ENCODE results near the gene LRRC27.

Gene LRRC27

DNA sequence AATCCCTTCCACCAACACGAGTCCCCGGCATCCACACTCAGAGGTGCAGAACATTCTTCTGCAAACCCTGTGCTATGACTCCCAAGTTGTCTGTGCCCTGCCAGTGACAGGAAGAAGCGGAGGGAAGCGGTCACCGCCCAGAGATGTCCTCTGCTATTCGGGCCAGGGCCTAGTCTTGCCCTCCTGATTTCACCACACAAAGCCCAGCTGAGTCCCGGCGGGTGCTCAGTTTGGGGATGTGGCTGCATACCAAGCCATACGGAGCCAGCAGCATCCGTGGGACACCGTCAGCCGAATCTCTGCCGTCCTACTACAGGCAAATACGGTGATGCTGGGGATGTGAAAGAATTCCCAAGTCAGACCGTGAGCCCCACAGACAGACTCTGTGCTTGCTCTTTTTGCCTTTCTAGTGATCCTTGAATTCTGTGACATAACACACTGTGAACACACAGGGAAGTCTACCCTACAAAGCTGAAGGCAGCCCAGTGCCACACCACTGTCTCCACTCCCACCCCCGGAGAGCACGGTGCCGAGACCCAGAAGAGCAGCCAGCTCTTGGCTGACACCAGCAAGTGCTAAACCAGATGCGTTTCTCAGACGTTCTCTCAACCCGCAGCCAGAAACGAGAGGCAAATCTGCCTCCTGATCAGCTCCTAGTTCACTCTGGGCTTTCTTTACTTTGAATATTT is 26.2 kb upstream of the LRRC27 start:
- no peak overlapping the region for H3K27ac ChIP-seq (ENCODE audit: low read depth, low read length)
- no peak overlapping the region for H3K4me3 ChIP-seq (ENCODE audit: low read length)
- peaks cover 3% of the 10 kb centered on the region for H3K4me1 ChIP-seq (ENCODE audit: control insufficient read depth, insufficient read depth, low read length)
- H3K9ac ChIP-seq (ENCODE audit: low read length), result no peak overlapping the region
- no peaks in the 10 kb centered on the region for H3K27me3 ChIP-seq (ENCODE audit: control insufficient read depth, insufficient read depth, low read length)
- H3K36me3 ChIP-seq (ENCODE audit: control insufficient read depth, insufficient read depth, low read length), result no peaks in the 10 kb centered on the region

DNA sequence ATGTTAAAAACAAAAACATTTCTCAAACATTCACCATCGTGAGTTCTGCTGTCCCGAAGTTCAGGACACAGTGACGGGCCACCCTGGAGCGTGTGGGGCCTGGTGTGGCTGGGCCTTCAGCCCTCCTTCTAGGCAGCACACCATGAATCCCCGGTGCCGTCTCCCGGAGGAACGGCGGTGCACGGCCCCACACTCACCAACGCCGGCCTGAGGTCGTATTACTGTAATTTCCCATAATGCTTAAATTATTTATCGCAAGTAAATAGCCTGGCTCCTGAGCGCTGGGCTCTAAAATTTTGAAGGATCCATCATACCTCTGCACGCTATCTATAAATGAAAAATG is 25.7 kb upstream of the LRRC27 start:
- Histone ChIP-seq H3K9ac (ENCODE audit: low read length) (no peak overlapping the region), H3K27me3 (ENCODE audit: control insufficient read depth, insufficient read depth, low read length) (no peaks in the 10 kb centered on the region), H3K27ac (ENCODE audit: low read depth, low read length) (no peak overlapping the region), H3K4me3 (ENCODE audit: low read length) (no peak overlapping the region), H3K36me3 (ENCODE audit: control insufficient read depth, insufficient read depth, low read length) (no peaks in the 10 kb centered on the region), H3K4me1 (ENCODE audit: control insufficient read depth, insufficient read depth, low read length) (peaks cover 3% of the 10 kb centered on the region)

DNA sequence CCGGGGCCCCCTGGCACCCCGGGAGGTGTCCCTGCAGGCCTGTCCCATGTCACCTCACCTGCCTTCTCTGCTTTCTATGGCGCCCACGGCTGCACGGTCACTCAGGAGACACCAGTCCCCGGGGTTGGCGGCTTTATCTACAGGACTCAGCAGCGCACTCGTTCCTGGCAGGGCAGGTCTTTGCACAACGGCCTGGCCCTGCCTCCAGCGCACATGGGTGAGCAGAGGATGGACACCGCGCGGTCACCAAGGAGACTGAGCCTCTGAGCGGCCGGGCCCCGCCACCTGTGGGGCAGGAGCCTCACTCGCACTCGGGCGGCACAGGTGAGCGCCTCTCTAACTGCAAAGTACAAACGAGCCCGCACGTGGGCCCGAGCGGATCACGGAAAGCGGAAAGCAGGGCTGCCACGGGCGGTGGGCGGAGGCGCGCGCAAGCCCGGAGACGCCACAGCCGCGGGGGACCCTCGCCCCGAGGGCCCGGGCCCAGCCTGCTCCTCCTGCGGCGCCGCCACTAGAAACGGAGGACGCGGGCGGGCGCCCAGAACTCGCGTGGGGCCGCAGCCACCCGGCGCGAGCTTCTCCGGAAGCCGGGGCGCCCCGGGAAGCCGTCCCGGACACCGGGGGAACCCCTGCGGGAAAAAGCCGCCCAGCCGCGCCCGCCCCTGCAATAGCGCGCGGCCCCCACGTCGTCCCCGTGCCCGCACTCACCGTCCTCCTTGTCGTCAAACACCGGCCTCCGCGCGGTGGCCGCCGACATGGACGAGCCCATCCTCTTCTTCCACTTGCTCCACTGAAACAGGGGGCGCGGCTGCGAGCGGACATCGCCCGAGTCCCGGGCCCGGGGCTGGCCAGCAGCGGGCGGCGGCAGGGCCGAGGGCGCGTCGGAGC is 24.9 kb upstream of the LRRC27 start:
- H3K27me3 ChIP-seq (ENCODE audit: control insufficient read depth, insufficient read depth, low read length), result no peaks in the 10 kb centered on the region
- no peak overlapping the region for H3K9ac ChIP-seq (ENCODE audit: low read length)
- no peaks in the 10 kb centered on the region for H3K36me3 ChIP-seq (ENCODE audit: control insufficient read depth, insufficient read depth, low read length)
- H3K27ac ChIP-seq (ENCODE audit: low read depth, low read length), result no peak overlapping the region
- H3K4me3 ChIP-seq (ENCODE audit: low read length), result peak overlapping the region; percentile 58
- peaks cover 3% of the 10 kb centered on the region for H3K4me1 ChIP-seq (ENCODE audit: control insufficient read depth, insufficient read depth, low read length)

DNA sequence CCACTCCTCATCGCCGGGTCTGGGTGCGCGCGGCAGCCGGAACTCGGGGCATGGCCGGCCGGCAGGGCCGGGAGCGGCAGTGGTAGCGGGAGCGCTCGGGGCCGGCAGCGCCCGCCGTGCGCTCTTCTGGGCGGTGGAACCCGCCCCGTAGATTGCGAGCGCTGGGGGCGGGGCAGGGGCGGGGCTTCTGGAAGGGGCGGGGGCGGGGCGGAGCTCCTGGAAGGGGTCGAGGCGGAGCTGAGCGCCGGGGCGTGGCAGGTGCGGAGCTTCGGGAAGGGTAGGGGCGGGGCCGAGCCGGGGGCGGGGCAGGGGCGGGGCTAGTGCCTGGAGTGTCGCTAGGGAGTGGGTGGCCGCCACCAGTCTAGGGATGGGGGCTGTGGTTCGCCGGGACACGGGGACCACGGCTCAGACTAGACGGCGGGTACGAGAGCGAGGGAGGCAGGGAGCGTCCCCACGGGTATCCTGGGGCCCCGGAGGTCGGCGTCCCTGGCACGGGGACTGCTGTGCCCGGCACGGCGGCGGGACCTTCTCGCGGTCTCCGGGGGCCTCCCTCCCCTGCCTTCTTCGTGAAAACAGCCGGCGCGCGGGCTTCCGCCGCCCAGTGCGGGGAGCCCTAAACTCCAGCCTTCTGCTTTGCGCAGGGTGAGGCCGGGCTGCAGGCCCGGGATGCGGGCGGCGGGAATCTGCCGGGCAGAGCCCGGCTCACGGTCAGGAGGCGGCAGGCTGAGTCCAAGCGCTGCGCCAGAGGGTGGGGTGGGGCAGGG is 24.0 kb upstream of the LRRC27 start, which contains the start of gene STK32C:
Gene STK32C, minus strand, starts transcription at position 128 of the 764 bp plus-strand sequence. Its CDS starts 117 bp downstream, at position 11.
- Histone ChIP-seq H3K4me3 (ENCODE audit: low read length) (peak within 1 kb of the TSS; percentile 95), H3K27me3 (ENCODE audit: control insufficient read depth, insufficient read depth, low read length) (no peaks in the 10 kb centered on the region), H3K9ac (ENCODE audit: low read length) (peak within 1 kb of the TSS; percentile 55), H3K4me1 (ENCODE audit: control insufficient read depth, insufficient read depth, low read length) (peaks cover 3% of the 10 kb centered on the region), H3K36me3 (ENCODE audit: control insufficient read depth, insufficient read depth, low read length) (no peaks in the 10 kb centered on the region), H3K27ac (ENCODE audit: low read depth, low read length) (peak within 1 kb of the TSS; percentile 50)

DNA sequence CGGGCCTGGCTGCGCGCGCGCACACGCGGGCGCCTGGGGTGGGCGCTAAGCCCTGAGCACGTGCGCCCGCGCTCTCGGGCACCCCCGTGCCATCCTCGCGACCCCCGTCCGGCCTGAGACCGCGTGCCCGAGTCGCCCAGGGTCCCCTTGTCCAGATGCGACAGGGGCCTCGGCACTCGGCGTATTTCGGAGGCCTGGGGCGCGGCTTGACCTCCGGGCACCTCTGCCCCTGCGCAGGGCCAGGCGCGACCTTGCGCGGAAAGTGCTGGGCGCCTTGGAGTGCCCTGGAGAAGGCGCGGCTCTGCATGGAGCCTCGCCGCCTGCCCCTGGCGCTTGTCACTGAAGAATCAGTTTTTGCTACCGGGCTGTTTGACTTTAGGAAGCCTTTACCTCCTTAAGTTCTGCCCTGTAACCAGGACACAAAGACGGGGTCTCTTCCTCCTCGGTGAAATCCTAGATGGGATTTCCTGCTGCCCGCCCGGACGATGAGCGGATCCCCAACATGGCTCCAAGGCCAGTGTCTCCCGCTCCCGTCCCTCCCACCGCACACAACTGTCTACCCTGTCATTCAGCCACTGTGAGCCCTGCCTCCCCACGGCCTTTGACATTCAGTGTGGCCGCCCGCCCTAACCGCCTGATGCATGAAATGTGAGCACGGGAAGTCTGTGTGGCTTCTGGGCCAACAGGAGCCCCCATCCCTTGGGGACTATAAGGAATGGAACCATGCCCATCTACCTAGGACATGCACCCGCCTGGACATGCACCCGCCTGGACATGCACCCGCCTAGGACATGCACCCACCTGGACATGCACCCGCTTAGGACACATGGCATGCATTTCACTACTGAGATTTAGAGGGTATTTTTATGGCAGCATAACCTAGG is 23.2 kb upstream of the LRRC27 start:
- H3K9ac ChIP-seq (ENCODE audit: low read length), result no peak overlapping the region
- no peak overlapping the region for H3K27ac ChIP-seq (ENCODE audit: low read depth, low read length)
- H3K36me3 ChIP-seq (ENCODE audit: control insufficient read depth, insufficient read depth, low read length), result no peaks in the 10 kb centered on the region
- H3K27me3 ChIP-seq (ENCODE audit: control insufficient read depth, insufficient read depth, low read length), result no peaks in the 10 kb centered on the region
- peaks cover 3% of the 10 kb centered on the region for H3K4me1 ChIP-seq (ENCODE audit: control insufficient read depth, insufficient read depth, low read length)
- peak overlapping the region; percentile 95 for H3K4me3 ChIP-seq (ENCODE audit: low read length)

DNA sequence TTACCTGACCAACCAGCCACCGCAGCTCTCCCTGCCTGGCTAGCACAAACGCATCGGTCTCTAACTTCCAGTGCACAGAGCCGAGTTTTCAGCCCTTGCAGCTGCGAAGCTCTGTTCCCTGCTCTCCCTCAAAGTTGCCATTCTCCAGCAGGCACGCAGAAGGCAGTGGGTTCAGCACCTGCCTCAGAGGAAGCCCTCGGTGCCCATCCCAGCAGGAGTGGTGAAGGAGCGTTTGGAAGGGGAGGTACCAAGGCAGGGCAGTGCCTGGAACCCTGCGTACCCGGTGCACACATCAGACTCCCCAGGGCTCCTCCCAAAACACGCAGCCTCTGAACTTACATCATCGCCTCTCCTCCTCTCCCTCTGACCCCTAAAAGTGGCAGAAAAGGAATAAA is 22.5 kb upstream of the LRRC27 start:
- no peak overlapping the region for H3K27ac ChIP-seq (ENCODE audit: low read depth, low read length)
- no peaks in the 10 kb centered on the region for H3K36me3 ChIP-seq (ENCODE audit: control insufficient read depth, insufficient read depth, low read length)
- H3K4me1 ChIP-seq (ENCODE audit: control insufficient read depth, insufficient read depth, low read length), result peaks cover 3% of the 10 kb centered on the region
- no peaks in the 10 kb centered on the region for H3K27me3 ChIP-seq (ENCODE audit: control insufficient read depth, insufficient read depth, low read length)
- no peak overlapping the region for H3K4me3 ChIP-seq (ENCODE audit: low read length)
- no peak overlapping the region for H3K9ac ChIP-seq (ENCODE audit: low read length)

DNA sequence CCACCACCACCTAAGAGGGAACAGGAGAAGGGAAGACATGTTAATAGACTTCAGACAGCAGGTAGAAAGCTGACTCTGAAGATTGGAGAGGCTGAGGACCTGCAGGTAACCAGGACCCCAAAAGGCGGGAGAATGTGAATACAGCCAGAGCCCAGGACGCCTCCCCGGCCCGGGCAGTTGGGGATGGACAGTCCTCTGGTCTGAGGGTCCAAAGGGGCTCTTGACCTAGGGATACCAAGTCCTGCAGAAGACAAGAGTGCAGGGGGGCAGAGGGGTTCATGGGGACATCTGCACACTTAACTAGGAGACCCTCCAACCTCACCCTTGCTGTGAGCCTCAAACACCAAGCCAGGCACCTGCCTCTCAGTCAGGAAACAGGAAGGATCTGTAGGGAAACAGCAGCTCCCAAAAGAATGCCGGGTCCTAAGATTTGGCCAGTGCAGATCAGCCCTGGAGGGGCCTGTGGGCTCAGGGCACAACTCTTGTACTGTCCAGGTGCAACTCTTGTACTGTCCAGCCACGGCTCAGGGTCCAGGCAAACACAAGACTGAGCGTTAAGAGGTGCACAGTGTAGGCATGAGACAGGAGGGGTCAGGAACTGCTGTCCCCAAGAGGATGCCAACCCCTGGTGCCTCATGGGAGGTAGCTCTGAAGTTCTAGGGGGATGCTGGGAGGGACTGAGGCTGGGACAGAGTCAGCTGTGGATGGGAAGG is 22.0 kb upstream of the LRRC27 start:
- Histone ChIP-seq H3K4me3 (ENCODE audit: low read length) (no peak overlapping the region), H3K9ac (ENCODE audit: low read length) (no peak overlapping the region), H3K27ac (ENCODE audit: low read depth, low read length) (no peak overlapping the region), H3K36me3 (ENCODE audit: control insufficient read depth, insufficient read depth, low read length) (no peaks in the 10 kb centered on the region), H3K27me3 (ENCODE audit: control insufficient read depth, insufficient read depth, low read length) (no peaks in the 10 kb centered on the region), H3K4me1 (ENCODE audit: control insufficient read depth, insufficient read depth, low read length) (peaks cover 3% of the 10 kb centered on the region)

DNA sequence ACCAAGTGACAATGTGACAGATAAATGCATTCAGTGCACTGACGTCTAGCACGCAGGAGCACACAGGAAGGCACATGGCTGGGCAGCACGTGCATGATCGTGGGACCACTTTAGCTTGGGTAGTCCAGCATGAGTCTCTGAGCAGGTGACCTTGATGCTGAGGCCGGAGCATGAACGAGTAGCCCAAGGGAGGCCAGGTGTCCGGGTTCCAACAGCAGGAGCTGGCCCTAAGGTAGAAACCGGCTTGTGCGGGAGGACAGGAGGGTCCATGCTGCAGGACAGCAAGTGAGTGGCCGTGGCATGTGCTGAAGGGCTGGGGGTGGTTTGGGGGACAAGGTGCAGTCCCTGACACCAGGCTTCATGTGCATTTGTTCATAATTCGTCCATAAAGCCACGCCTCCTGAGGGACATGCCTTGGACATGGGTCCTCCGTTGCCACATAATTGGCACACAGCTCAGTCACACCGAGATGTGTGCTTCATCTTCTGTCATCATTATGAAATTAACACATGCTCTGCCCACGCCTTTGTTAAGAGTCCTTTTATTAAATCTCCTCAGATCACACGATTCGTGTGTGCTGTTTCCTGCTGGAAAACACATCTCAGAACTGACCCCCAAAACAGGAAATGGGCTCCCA is 21.2 kb upstream of the LRRC27 start:
- H3K9ac ChIP-seq (ENCODE audit: low read length), result no peak overlapping the region
- no peaks in the 10 kb centered on the region for H3K36me3 ChIP-seq (ENCODE audit: control insufficient read depth, insufficient read depth, low read length)
- H3K4me1 ChIP-seq (ENCODE audit: control insufficient read depth, insufficient read depth, low read length), result peaks cover 3% of the 10 kb centered on the region
- no peak overlapping the region for H3K27ac ChIP-seq (ENCODE audit: low read depth, low read length)
- no peaks in the 10 kb centered on the region for H3K27me3 ChIP-seq (ENCODE audit: control insufficient read depth, insufficient read depth, low read length)
- no peak overlapping the region for H3K4me3 ChIP-seq (ENCODE audit: low read length)

DNA sequence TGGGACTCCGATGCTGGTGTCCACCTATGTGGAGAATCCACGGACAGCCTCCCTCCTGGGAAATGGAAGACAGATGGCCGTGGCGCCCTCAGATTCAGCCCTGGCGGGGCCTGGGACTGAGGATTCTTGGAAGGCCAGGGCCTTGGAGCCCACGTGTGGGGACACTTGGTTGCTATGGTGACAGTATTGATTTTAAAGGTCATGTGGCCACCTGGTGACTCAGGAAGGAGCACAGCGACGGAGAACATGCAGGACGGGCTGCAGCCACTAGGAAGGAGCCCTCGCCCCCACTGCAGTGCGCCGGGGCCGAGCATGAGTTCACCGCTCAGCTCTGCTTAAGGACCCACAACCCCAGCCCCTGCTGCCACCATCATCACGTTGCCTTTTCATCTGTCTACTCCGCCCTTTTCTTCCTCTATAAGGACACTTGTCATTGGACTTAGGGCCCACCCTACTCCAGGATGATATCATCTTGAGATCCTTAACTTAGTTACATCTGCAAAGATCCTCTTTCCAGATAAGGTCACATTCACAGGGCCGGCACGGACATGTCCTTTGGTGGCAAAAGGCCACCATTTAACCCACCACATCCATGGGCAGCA is 20.6 kb upstream of the LRRC27 start:
- no peak overlapping the region for H3K4me3 ChIP-seq (ENCODE audit: low read length)
- peaks cover 3% of the 10 kb centered on the region for H3K4me1 ChIP-seq (ENCODE audit: control insufficient read depth, insufficient read depth, low read length)
- H3K27me3 ChIP-seq (ENCODE audit: control insufficient read depth, insufficient read depth, low read length), result no peaks in the 10 kb centered on the region
- H3K9ac ChIP-seq (ENCODE audit: low read length), result no peak overlapping the region
- H3K27ac ChIP-seq (ENCODE audit: low read depth, low read length), result no peak overlapping the region
- no peaks in the 10 kb centered on the region for H3K36me3 ChIP-seq (ENCODE audit: control insufficient read depth, insufficient read depth, low read length)

DNA sequence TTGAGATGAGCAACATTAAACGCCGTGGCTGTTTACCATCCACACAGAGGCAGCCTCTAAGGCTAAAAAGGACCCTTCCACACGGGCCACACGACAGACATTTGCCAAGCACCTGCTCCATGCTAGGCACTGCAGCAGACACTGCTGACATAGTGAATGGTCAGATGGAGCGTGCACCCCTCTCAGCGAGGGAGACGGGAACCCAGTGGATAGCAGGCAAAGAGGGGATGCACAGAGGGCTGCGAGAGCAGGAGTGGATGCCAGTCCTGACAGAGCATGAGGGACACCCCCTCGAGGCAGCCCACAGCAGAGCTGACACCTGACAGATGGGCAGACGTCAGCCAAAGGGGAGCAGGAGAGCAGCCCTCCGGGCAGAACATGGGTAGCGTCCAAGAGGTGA is 18.7 kb upstream of the LRRC27 start:
- H3K4me3 ChIP-seq (ENCODE audit: low read length), result no peak overlapping the region
- no peaks in the 10 kb centered on the region for H3K27me3 ChIP-seq (ENCODE audit: control insufficient read depth, insufficient read depth, low read length)
- H3K27ac ChIP-seq (ENCODE audit: low read depth, low read length), result no peak overlapping the region
- no peak overlapping the region for H3K9ac ChIP-seq (ENCODE audit: low read length)
- H3K4me1 ChIP-seq (ENCODE audit: control insufficient read depth, insufficient read depth, low read length), result peaks cover 3% of the 10 kb centered on the region
- H3K36me3 ChIP-seq (ENCODE audit: control insufficient read depth, insufficient read depth, low read length), result no peaks in the 10 kb centered on the region

DNA sequence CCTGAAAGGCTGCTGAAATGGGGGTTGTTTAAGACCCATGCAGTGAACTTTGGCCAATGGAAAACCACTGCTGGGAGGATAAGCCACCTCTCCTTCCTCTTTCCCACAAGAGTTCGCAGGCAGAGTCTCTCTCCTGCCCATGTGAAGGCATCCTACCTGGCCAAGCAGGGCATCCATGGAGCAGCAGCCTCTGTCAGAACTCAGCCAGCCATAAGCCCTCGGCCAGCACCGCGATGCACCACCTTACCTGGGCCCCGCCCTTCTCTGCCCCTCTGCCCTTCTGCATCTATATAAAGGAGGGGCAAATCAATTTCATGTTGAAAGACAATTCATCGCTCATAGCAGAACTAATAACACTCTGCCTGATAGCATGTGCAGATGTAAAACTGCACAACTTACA is 18.1 kb upstream of the LRRC27 start:
- Histone ChIP-seq H3K27ac (ENCODE audit: low read depth, low read length) (no peak overlapping the region), H3K27me3 (ENCODE audit: control insufficient read depth, insufficient read depth, low read length) (no peaks in the 10 kb centered on the region), H3K9ac (ENCODE audit: low read length) (no peak overlapping the region), H3K4me1 (ENCODE audit: control insufficient read depth, insufficient read depth, low read length) (peaks cover 1% of the 10 kb centered on the region), H3K36me3 (ENCODE audit: control insufficient read depth, insufficient read depth, low read length) (no peaks in the 10 kb centered on the region), H3K4me3 (ENCODE audit: low read length) (no peak overlapping the region)
